IPS DF 4.7 (cell line): Measurements from ENCODE around the gene BMP2.

Source experiments
- DNase-seq: peaks from one replicate; pipeline ENCODE4 v3.0.0-alpha.2; 2013; ENCODE audit warnings: low spot score; ENCODE audit errors: extremely low read depth

The BMP2 gene

GRCh38 chr20:6767126-6767535, 355 bp upstream of the BMP2 start:
- no peak for DNase-seq

DNA sequence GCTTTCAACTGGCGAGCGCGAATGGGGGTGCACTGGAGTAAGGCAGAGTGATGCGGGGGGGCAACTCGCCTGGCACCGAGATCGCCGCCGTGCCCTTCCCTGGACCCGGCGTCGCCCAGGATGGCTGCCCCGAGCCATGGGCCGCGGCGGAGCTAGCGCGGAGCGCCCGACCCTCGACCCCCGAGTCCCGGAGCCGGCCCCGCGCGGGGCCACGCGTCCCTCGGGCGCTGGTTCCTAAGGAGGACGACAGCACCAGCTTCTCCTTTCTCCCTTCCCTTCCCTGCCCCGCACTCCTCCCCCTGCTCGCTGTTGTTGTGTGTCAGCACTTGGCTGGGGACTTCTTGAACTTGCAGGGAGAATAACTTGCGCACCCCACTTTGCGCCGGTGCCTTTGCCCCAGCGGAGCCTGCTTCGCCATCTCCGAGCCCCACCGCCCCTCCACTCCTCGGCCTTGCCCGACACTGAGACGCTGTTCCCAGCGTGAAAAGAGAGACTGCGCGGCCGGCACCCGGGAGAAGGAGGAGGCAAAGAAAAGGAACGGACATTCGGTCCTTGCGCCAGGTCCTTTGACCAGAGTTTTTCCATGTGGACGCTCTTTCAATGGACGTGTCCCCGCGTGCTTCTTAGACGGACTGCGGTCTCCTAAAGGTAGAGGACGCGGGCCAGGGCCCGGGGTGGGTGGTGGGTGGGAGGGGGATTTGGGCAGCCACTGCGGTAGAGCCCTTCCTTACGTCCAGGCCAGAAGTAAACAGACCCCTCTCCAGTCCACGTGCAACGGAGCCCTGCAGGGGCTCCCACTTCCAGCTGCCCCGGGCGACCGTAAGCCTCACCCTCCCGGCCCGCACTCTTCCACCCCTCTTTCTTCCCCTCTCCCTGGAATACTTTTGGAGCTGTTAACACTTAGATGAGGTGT, 998 bp downstream of the BMP2 start:
- no peak for DNase-seq

GRCh38 chr20:6769903-6770785, 2.7 kb downstream of the BMP2 start:
- no peak for DNase-seq

DNA sequence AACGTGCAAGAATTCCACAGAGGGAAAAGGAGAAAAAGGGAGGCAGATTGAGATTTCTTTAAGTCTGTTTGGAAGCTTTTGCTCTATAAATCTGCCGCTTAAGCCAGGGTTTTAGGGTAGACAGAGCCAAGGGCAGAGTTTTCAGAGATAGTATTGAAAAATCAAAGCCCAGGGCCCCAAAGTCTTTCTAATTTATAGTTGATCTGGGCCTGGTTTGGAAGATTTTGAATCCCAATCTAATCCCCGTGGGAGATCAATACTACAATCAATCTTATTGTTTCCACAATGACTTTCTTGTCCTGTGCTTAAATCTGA, 3.3 kb downstream of the BMP2 start:
- DNase-seq: no peak

GRCh38 chr20:6780433-6781190, 13.1 kb downstream of the BMP2 start:
- no peak for DNase-seq

DNA sequence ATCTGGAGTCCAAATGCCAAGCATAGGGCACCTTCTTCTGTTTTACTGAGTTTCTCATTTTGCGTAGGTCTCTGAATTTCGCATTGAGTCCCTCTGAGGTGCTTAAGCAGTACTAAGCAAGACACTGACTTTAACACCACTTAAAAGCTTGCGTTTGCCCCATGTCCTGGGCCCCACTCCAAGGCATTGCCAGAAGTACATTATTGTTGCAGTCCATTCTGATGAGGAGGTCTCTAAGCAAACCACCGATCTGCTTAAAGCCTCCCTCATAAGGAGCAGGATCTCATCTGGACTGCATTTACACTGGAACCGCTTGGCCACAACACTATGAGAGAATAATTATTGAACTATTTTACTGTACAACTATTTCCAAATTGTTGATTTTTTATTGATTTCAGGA, 16.3 kb downstream of the BMP2 start:
- no peak for DNase-seq

DNA sequence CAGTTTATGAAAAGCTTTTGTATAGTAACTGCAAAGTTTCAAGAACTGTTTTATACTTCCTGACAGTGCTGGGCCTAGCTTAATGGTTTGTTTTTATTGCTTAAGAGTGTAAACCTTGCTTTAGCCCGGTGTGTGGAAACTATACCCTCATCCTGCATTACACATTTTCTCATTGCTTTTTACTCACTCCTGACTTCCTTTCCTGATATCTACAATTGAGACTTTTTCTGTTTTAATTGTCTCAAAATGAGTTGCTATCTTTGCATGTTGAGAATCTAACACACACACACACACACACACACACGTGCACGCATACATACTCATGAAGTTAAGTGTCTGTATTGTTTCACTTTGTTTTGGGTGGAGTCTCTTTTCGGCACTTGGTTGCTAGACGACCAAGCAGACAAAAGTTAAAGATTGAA, 16.7 kb downstream of the BMP2 start:
- DNase-seq: no peak

- DNase-seq: no peak
These were observed 17.3 kb downstream of the BMP2 start for GRCh38 chr20:6784767-6785166.

DNA sequence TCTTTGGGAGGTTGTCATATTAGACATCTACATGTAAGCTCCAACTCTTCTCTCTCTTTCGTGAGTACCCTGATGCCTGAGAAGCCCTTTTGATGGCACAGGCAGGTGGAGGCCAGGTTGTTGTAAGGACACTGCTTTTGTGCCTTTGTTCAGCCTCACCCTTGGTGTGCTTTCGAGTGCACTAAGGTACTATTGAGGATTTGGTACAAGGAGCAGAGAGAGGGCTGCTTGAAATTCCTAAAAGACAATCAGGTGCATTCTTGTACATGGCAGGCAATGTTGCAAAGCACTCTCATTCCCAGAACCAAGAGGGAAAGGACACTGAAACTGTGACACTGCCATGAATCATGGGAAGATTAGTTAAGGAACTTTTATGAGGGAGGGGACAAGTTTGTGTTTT, 19.1 kb downstream of the BMP2 start:
- DNase-seq: no peak

GRCh38 chr20:6792789-6793188, 25.3 kb downstream of the BMP2 start:
- DNase-seq: no peak

DNA sequence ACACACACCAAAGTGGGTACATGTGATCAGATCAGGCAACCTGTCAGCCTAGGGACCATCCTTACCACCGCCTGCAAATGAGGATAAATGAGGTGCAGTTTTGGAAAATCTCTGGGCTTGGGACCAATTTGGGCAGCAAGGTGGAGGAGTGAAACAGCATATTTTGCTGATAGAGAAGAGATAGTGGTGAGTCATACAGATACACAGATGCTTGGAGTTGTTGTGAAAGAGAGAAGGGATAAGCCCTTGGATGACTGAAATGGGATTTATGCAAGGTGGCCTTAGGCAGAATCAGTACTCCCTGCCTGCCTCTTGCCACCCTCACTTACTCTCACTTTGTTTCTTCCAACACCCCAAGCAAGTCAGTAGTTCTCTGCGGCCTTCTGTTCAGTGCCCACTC, 34.7 kb downstream of the BMP2 start:
- DNase-seq: no peak

DNA sequence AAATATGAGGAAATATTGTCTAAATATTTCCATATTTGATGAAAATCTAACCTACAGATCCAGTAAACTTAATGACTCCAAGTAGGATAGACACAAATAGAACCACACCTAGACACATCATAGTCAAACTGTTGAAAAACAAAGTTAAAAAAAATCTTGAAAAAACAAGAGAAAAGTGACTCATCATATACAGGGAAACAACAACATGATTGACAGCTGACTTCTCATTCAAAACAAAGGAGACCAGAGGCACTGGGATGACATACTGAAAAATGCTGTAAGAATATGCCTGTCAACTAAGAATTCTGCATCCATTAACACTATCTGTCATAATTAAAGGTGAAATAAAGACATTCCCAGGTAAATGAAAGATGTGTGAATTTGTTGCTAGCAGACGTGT, 38.8 kb downstream of the BMP2 start:
- no peak for DNase-seq

DNA sequence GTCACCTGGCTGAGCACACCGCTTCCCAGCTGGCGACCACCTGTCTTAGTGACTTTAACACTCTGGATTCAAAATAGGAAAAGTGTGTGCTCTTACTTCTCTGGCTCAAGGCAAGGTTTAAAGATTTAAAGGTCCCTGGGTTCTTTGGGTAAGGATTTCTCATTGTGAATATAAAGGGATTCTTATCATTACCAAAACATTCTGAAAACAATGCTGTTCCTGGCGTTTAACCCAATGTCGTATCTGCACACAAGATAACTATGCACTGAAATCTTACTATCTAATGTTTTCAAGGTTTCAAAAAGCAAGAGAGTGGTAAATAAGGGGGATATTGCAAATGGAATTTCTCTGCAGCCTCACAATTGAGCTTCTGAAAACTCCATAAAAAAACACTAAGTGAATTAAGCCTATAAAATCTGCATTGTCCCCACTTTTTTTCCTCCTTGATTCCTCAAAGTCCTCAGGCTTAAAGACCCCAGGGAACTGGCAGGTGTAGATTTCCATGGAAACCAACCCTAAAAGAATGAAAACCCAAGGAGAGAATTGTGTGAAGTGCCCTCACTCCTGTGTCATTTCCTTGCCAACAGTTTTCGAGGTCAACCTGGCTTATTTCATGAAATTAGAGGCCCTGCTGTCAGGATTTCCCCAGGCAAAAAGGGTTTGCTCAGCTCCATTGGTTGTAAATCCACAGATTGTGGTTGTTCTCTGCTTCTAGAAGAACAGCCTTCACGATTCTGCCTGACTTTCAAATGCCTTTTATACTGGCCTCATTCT, 44.0 kb downstream of the BMP2 start:
- DNase-seq: no peak

- DNase-seq: no peak
These were observed 45.0 kb downstream of the BMP2 start for GRCh38 chr20:6812530-6812929.

GRCh38 chr20:6814945-6815344, 47.5 kb downstream of the BMP2 start:
- DNase-seq: no peak

GRCh38 chr20:6818033-6818808, 50.7 kb downstream of the BMP2 start:
- DNase-seq: no peak

- no peak for DNase-seq
These were observed 52.1 kb downstream of the BMP2 start for GRCh38 chr20:6819599-6819998.

DNA sequence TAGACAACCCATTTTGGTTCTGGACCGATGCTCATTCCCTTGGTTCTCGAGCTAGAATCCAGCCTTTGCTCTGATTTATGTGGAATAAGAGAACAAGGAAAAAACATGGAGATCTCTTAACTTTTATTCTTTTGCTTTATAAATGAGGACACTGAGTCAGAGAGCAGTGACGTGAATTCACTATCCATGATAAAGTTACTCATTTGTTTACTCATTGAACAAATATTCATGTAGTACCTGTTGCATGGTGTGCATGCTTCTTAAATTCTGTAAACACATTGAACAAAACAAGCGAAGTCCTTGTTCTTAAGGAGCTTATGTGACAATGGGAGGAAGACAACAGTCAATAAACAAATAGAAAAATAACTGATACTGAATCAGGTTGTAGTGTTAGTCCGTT, 56.9 kb downstream of the BMP2 start:
- no peak for DNase-seq

- DNase-seq: no peak
These were observed 60.0 kb downstream of the BMP2 start for GRCh38 chr20:6827472-6827871.

DNA sequence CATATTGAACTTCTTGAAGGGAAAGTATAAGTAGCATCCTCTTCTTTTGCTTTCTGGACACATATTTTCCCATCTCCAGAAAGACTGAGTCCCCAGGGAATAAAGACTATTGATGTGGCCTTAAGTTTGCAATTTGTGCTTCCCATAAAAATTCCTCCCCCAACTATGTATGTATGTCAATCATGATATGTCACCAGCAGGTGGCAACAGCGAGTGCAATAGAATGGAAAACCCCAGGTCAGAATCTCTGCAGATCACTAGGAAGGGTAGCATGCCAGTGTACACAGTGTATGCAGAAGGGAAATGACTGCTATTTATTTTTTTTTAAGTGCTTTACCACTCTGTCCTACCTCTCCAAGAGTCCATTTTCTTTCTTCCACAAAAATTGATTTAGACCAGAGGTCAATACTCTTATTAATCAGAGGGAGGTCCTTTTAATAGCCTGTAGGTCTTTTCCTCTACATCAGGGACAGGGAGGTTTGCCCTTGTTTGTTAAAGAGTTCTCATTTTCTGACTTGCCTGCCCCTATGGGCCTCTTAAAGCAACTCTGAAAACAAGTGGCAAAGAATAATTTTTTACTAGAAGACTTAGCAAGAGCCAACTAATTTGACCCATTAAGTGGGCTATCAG, 61.4 kb downstream of the BMP2 start:
- peak; percentile 53 for DNase-seq
